Osteoblast (primary cell): Measurements from ENCODE around the gene ANK3. TPM values are rescaled to one million over a fixed set of nuclear protein-coding genes. Genes with fewer than 3 reads are reported as not detected.
A peak's percentile ranks its signal among the peaks of the same experiment; 100 is the strongest.

Source experiments
- DNase-seq: peaks from one replicate; pipeline ENCODE4 v3.0.0; 2011; ENCODE audit warnings: low spot score, mixed read lengths; ENCODE audit not compliant: insufficient read length; ENCODE audit errors: missing footprints
- H2AFZ ChIP-seq: 2 replicates; pipeline ENCODE4 v1.6.0; 2011; ENCODE audit warnings: mild to moderate bottlenecking, low read length
- H3K27ac ChIP-seq: 2 replicates; pipeline ENCODE4 v1.5.1; 2011; ENCODE audit warnings: mild to moderate bottlenecking, low read depth, low read length, moderate library complexity
- H3K27me3 ChIP-seq: 2 replicates; pipeline ENCODE4 v1.6.0; 2012; ENCODE audit warnings: mild to moderate bottlenecking, control low read depth, inconsistent platforms, low read length, moderate library complexity; ENCODE audit not compliant: insufficient read depth
- H3K36me3 ChIP-seq: 2 replicates; pipeline ENCODE4 v1.5.1; 2011; ENCODE audit warnings: mild to moderate bottlenecking, low read length, control low read depth, moderate library complexity; ENCODE audit not compliant: insufficient read depth
- H3K4me1 ChIP-seq: 2 replicates; pipeline ENCODE4 v1.5.1; 2011; ENCODE audit warnings: mild to moderate bottlenecking, low read length, control low read depth, moderate library complexity; ENCODE audit not compliant: insufficient read depth
- H3K4me2 ChIP-seq: 2 replicates; pipeline ENCODE4 v1.6.0; 2011; ENCODE audit warnings: mild to moderate bottlenecking, low read length; ENCODE audit not compliant: insufficient read depth
- H3K4me3 ChIP-seq: fragments of 200-600 bp; sonication (generic); 3 replicates; pipeline ENCODE4 v1.5.1; 2012; ENCODE audit warnings: mild to moderate bottlenecking, low read length, inconsistent platforms; ENCODE audit not compliant: insufficient read depth
- H3K79me2 ChIP-seq: 2 replicates; pipeline ENCODE4 v1.6.0; 2012; ENCODE audit warnings: mild to moderate bottlenecking, low read length, control low read depth, inconsistent platforms; ENCODE audit not compliant: insufficient read depth
- H3K9me3 ChIP-seq: 2 replicates; pipeline ENCODE4 v1.5.1; 2011; ENCODE audit warnings: low read depth, low read length, control low read depth
- H4K20me1 ChIP-seq: 2 replicates; pipeline ENCODE4 v1.6.0; 2012; ENCODE audit warnings: mild to moderate bottlenecking, low read length, control low read depth; ENCODE audit not compliant: insufficient read depth
- total RNA-seq: library from RNA; depleted of rRNA; stranded (reverse); fragments of >200 nt; gene quantifications from 2 replicates; pipeline ENCODE4 v1.2.3, GENCODE V29; 2012
- TF ChIP-seq, protein P1 (sequence below): IDR thresholded peaks from 2 replicates; pipeline ENCODE4 v1.5.1; 2011; ENCODE audit warnings: mild to moderate bottlenecking, low read depth, low read length, moderate library complexity; ENCODE audit errors: extremely low read depth

The ANK3 gene
- total RNA-seq, 1 donor: 44.5 TPM

DNA sequence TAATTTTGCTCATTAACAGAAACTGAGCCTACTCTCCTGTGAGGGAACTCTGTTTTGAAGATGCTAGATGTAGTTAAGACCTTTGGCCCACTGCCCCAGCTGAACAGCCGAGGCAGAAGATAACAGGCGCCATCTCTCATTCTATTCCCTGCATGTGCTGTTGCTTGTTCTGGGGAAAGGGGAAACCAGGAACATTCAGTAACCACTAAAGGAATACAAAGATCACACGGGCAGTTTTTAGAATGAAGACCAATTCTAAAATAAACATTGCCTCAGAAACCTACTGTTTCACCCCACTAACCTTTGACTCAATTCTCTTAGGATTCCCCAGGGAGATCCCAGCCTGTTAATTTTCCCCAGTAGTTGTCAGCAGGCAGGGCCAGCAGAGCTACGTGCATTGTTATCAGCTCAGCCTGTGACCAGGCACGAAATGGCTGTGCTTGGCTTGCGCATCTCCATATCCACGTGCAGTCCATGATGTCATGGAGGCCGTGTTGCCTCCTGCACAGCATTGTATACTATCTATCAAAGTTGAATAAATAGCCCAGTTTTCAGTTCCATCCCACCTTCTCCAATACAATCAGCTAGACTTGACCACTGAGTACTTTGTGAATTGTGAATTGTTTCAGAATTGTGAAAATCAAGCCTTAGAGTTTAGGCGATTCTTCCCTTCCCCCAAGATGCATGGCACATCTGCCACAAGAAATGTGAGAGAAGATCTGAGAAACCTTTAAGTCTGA lies 36.0 kb downstream of the ANK3 start:
- H3K27me3 ChIP-seq: no peaks in the 10 kb centered on the region
- H3K9me3 ChIP-seq: no peaks in the 10 kb centered on the region
- peak overlapping the region; percentile 44 for H3K27ac ChIP-seq
- no peak overlapping the region for H3K4me3 ChIP-seq
- no peaks in the 10 kb centered on the region for H3K79me2 ChIP-seq
- H2AFZ ChIP-seq: no peak overlapping the region
- H3K4me1 ChIP-seq: peaks cover 27% of the 10 kb centered on the region
- DNase-seq: peak; percentile 80
- H3K4me2 ChIP-seq: peak overlapping the region; percentile 47
- H4K20me1 ChIP-seq: no peaks in the 10 kb centered on the region
- TF ChIP-seq, protein P1, sequence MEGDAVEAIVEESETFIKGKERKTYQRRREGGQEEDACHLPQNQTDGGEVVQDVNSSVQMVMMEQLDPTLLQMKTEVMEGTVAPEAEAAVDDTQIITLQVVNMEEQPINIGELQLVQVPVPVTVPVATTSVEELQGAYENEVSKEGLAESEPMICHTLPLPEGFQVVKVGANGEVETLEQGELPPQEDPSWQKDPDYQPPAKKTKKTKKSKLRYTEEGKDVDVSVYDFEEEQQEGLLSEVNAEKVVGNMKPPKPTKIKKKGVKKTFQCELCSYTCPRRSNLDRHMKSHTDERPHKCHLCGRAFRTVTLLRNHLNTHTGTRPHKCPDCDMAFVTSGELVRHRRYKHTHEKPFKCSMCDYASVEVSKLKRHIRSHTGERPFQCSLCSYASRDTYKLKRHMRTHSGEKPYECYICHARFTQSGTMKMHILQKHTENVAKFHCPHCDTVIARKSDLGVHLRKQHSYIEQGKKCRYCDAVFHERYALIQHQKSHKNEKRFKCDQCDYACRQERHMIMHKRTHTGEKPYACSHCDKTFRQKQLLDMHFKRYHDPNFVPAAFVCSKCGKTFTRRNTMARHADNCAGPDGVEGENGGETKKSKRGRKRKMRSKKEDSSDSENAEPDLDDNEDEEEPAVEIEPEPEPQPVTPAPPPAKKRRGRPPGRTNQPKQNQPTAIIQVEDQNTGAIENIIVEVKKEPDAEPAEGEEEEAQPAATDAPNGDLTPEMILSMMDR: no peak
- no peaks in the 10 kb centered on the region for H3K36me3 ChIP-seq

DNA sequence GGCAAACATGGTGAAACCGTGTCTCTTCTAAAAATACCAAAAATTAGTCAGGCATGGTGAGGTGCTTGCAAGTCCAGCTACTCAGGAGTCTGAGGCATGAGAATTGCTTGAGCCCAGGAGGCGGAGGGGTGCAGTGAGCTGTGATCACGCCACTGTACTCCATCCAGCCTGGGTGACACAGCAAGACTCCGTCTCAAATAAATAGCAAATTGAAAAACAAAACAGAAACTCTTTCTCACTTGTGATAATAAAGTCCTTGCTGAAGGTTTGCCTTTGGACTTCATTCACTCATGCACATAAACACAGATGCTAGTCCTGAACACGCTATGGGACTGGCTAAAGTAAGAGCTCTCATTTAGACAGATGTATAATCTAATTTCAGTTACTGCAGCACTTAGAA lies 37.6 kb downstream of the ANK3 start:
- H3K27me3 ChIP-seq: no peaks in the 10 kb centered on the region
- no peaks in the 10 kb centered on the region for H4K20me1 ChIP-seq
- DNase-seq: no peak
- no peak overlapping the region for H2AFZ ChIP-seq
- peaks cover 27% of the 10 kb centered on the region for H3K4me1 ChIP-seq
- no peak overlapping the region for H3K4me2 ChIP-seq
- no peaks in the 10 kb centered on the region for H3K9me3 ChIP-seq
- H3K79me2 ChIP-seq: no peaks in the 10 kb centered on the region
- TF ChIP-seq, protein P1: no peak
- H3K4me3 ChIP-seq: no peak overlapping the region
- no peak overlapping the region for H3K27ac ChIP-seq
- no peaks in the 10 kb centered on the region for H3K36me3 ChIP-seq

GRCh38 chr10:60351191-60351853 lies 38.4 kb downstream of the ANK3 start:
- no peak overlapping the region for H2AFZ ChIP-seq
- no peaks in the 10 kb centered on the region for H3K9me3 ChIP-seq
- no peak overlapping the region for H3K4me2 ChIP-seq
- TF ChIP-seq, protein P1: no peak
- H3K4me1 ChIP-seq: peaks cover 27% of the 10 kb centered on the region
- DNase-seq: no peak
- H3K27ac ChIP-seq: no peak overlapping the region
- H3K36me3 ChIP-seq: no peaks in the 10 kb centered on the region
- H3K79me2 ChIP-seq: no peaks in the 10 kb centered on the region
- no peak overlapping the region for H3K4me3 ChIP-seq
- H4K20me1 ChIP-seq: no peaks in the 10 kb centered on the region
- no peaks in the 10 kb centered on the region for H3K27me3 ChIP-seq

DNA sequence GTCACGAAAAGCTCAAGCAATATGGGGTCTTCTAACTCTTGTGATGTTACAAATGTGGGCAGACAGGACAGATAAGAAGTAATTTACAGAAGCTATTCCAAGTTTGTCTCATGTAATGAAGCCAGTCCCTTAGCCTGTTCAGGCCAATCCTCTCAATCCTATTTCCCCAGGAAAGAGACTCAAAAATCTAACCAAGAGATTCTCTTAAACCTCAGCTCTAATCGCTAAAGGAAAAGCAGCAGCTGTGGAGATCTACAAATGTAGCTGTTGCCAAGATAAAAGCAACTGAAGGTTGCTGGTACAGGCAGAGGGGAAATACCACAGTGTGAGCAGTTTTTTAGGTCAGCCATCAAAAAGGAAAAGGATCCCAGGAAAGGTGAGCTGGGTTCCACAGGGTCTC lies 39.3 kb downstream of the ANK3 start:
- no peaks in the 10 kb centered on the region for H3K79me2 ChIP-seq

More for the DNA sequence above, 39.3 kb downstream of the ANK3 start:
- no peak for DNase-seq
- no peak overlapping the region for H3K4me3 ChIP-seq
- peaks cover 27% of the 10 kb centered on the region for H3K4me1 ChIP-seq
- no peak overlapping the region for H3K27ac ChIP-seq
- no peaks in the 10 kb centered on the region for H3K27me3 ChIP-seq
- no peak overlapping the region for H3K4me2 ChIP-seq
- H3K36me3 ChIP-seq: no peaks in the 10 kb centered on the region
- H3K9me3 ChIP-seq: no peaks in the 10 kb centered on the region
- no peaks in the 10 kb centered on the region for H4K20me1 ChIP-seq
- TF ChIP-seq, protein P1: no peak
- peak overlapping the region; percentile 28 for H2AFZ ChIP-seq
